Measurements from ENCODE around the gene LCN15. TPM values are rescaled to one million over a fixed set of nuclear protein-coding genes. Genes with fewer than 3 reads are reported as not detected.
A peak's percentile ranks its signal among the peaks of the same experiment; 100 is the strongest.

Gene LCN15
- total and polyA plus RNA-seq, 2 of the 4 experiments (the other 2 are of a cell fraction): not detected

- peak overlapping the region; percentile 40; the same call in 1 of the 2 replicates for H3K27ac ChIP-seq (ENCODE audit: insufficient read depth, low read length)
These were observed 35.7 kb downstream of the LCN15 start for GRCh38 chr9:136728548-136729123.

More at GRCh38 chr9:136728548-136729123, 35.7 kb downstream of the LCN15 start:
- Histone ChIP-seq H3K14ac (replicated peaks; ENCODE audit: low read depth, low read length) (peak overlapping the region; percentile 90), H3K79me1 (ENCODE audit: low read depth in 1 of 2, low read length in 2 of 2) (peaks cover 22 to 72% of the 10 kb centered on the region in 2 experiments), H3K56ac (ENCODE audit: extremely low read depth, insufficient read depth, low read length) (no peak overlapping the region), H2BK20ac (ENCODE audit: low read depth, low read length) (no peak overlapping the region), H3K4me1 (ENCODE audit: control insufficient read depth, insufficient read depth, low read length) (peaks cover 14% of the 10 kb centered on the region), H4K20me1 (ENCODE audit: insufficient read depth, low read length) (peaks cover 43% of the 10 kb centered on the region), H2BK120ac (ENCODE audit: low read depth, low read length) (no peak overlapping the region), H4K5ac (ENCODE audit: low read depth, low read length) (peak overlapping the region; percentile 19), H3K23ac (ENCODE audit: low read depth, low read length) (peak overlapping the region; percentile 71), H2AK9ac (replicated peaks; ENCODE audit: low read depth, low read length, poor library complexity) (peak overlapping the region; percentile 97), H2BK5ac (ENCODE audit: low read depth, low read length, poor library complexity, severe bottlenecking) (no peak overlapping the region), H2AFZ (replicated peaks; ENCODE audit: low read length, poor library complexity) (peak overlapping the region; percentile 92), H3K27me3 (ENCODE audit: control insufficient read depth, insufficient read depth, low read length) (no peaks in the 10 kb centered on the region), H4K91ac (ENCODE audit: insufficient read depth, low read depth, low read length) (peak overlapping the region; percentile 38; the same call in 1 of the 2 replicates), H3K4me3 (ENCODE audit: insufficient read depth, low read depth, low read length) (peak overlapping the region; percentile 98), H4K8ac (ENCODE audit: low read depth in 2 of 2, low read length in 2 of 2) (peak overlapping the region; percentile 76 to 84; a peak in 3 of 4 replicates), H2BK15ac (ENCODE audit: low read depth, low read length) (no peak overlapping the region), H3K36me3 (ENCODE audit: control insufficient read depth, insufficient read depth, low read length) (peaks cover 27% of the 10 kb centered on the region), H3K4ac (ENCODE audit: low read depth, low read length) (peak overlapping the region; percentile 84), H3K18ac (ENCODE audit: low read depth, low read length) (no peak overlapping the region), H2AK5ac (ENCODE audit: low read depth, low read length) (peak overlapping the region; percentile 90), H3K9me3 (ENCODE audit: control insufficient read depth, insufficient read depth, low read length) (no peaks in the 10 kb centered on the region), H3K4me2 (ENCODE audit: low read depth, low read length) (peak overlapping the region; percentile 71), H3K9ac (ENCODE audit: low read depth, low read length) (peak overlapping the region; percentile 48), H3K9me1 (ENCODE audit: insufficient read depth, low read length) (peaks cover 15% of the 10 kb centered on the region)
- intact Hi-C loops (cut with micrococcal nuclease) (no loop called here), dilution Hi-C loops (cut with HindIII; ENCODE audit: low sequenced_read_pairs, unreplicated experiment) (no loop called here), in situ Hi-C loops (cut with MboI; ENCODE audit: low sequenced_read_pairs) (no loop called here)
- 2% methylated on average over 47 of the region's 53 CpGs; no CpG with 5 or more reads in 1 of the 2 experiments for WGBS, 2 experiments (ENCODE audit: extremely low coverage in 2 of 2, insufficient read length in 1 of 2)
- TF ChIP-seq BHLHE40 (IDR thresholded peaks at IDR 0.05; ENCODE audit: low read depth, low read length) (no peak), MAFK (IDR thresholded peaks at IDR 0.05; ENCODE audit: low read depth, low read length) (no peak), NFE2L2 (IDR thresholded peaks at IDR 0.05; ENCODE audit: low read depth, low read length) (no peak), CEBPB (IDR thresholded peaks at IDR 0.05; ENCODE audit: low read depth, low read length) (no peak), RAD21 (IDR thresholded peaks at IDR 0.05; ENCODE audit: low read length) (no peak), ELK1 (IDR thresholded peaks at IDR 0.05; ENCODE audit: borderline replicate concordance, low read depth, low read length) (no peak), RCOR1 (IDR thresholded peaks at IDR 0.05; ENCODE audit: insufficient replicate concordance, low read length) (no peak)
- CTCF ChIA-PET: no interaction called here
- no TSS peak for BruUV-seq (replicated peaks)
- POLR2A ChIA-PET (ENCODE audit: unreplicated experiment): interaction anchor here (0.7 kb wide), 1 partner anchor 33 kb away, joined by 3 read pairs; no protein-coding TSS in a partner anchor
- DNase-seq: peak; percentile 29
- peak; percentile 52 for ATAC-seq (ENCODE audit: low read depth)

All from IMR-90 (cell line).